ENCODE measurements around the gene CST2.
"Not testable (repeated sequence)": the region's sequence is repeated elsewhere in the genome, so short reads cannot be mapped to it uniquely, and the experiment has no call there.

CST2 gene, protein sequence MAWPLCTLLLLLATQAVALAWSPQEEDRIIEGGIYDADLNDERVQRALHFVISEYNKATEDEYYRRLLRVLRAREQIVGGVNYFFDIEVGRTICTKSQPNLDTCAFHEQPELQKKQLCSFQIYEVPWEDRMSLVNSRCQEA

DNA sequence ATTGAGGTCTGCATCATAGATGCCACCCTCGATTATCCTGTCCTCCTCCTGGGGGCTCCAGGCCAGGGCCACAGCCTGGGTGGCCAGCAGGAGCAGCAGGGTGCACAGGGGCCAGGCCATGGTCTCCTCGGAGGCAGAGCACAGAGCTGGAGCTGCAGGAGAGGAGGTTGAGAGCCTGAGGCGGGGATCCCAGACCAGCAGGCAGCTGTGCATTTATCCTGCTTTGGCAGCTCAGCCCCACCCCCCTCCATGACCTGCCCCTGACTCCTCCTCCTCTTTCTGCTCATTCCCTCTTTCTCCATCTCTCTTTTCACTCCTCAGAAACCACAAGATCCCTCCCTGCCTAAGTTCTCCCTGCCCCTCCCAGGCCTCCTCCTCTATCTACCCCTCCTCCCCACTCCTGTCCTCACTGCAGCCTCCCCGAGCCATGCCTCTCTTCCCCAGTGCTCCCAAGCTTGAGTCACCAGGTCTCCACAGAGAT, at the start of gene CST2:
Gene CST2 (minus strand): TSS at position 189 of the 481 bp plus-strand sequence. CDS start 69 bp downstream, at position 120.
- DNase-seq (ENCODE audit: low read depth), result peak; percentile 13

DNA sequence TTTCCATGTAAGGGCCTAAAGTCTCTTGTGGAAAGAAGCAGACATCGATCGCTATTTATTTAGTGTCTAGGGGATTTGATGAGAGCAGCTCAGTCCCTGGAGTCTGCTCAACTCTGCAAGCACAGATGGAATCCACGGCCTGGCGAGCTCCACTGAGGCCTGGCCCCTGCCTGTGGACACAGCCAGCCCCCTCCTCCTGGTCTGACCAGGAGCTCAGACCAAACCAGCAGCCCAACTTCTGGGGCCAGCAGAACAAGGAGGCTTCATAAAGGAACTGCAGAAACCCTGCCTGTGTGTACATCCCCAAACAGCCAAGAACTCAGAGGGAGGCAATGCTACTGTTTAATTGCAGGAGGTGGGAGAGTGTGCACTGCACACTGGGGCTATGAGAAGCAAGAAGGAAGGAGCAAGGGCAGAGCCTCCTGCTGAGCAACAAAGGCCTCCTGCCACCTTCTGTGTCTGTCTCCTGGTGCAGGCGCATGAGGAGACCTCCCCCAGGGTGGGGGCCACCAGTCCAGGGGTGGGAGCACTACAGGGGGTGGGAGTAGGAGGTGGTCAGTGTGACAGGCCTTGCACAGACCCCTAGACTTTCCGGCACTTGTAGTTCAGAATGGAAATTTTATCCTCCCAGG, 49.2 kb upstream of the CST2 start:
- no peak for DNase-seq (ENCODE audit: low read depth)

DNA sequence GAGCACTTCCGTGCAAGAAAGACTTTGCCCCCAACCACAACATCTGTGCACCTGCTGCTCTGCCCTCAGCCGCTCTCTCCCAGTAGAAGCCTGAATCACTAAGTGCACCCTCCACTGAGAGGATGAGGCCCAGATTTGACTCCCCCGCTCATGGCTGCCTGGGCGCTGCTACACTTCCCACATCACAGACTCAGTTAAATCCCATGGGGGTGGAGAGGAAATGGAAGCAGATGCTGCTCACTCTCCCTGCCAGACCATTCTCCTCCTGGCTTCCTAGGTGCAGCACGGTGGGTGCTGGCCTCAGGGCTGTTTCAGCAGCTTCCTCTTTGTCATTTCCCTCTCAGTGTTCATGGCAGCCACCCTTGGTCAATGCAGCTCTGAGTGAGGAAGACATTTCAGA, 48.2 kb upstream of the CST2 start:
- no peak for DNase-seq (ENCODE audit: low read depth)

DNA sequence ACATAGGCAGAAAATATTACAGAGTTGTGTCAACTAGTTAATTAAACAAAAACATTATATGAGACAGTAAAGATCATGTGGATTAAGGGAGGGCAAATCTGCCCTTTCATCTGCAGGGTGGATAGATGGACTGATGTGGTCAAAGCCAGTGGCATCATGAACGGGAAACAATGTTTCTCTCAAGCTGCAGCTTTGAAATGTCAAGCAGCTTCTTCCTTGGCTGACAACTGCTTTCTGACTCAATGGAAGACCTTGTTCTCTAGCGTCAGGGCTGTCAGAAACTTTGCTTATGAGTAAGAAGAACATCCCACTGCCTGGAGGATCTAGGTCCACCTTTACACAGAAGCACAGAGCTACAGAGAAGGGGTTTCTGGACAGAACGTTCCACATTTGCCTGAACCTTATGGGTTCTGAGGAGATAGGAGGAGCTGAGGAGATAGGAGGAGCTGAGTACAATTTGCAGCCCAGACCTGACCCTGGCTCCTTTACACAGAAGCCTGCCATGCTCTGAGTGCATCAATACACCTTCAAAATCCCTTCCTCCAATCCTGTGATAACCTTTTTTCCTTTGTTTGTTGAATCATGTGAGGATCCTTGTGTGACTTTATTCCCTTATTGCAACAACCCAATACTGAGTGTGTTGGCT, 47.0 kb upstream of the CST2 start:
- DNase-seq (ENCODE audit: low read depth), result no peak

DNA sequence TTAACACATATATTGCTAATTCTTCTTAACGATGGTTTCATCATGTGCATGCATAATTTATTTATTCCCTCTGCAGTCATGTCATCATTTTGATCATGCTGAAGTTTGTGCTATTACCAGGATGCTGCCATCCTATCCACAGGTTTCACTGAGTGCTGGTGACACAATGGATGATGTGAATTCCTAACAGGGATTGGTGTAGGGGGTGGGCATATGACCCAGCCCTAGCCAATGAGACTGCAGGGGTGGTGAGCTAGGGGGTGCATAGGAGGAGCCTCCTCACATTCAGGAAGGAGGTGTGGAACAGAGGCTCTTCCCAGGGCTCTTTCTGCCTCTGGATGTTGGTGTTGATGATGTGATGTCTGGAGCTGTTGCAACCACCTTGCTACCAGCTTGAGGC, 45.5 kb upstream of the CST2 start:
- no peak for DNase-seq (ENCODE audit: low read depth)

DNA sequence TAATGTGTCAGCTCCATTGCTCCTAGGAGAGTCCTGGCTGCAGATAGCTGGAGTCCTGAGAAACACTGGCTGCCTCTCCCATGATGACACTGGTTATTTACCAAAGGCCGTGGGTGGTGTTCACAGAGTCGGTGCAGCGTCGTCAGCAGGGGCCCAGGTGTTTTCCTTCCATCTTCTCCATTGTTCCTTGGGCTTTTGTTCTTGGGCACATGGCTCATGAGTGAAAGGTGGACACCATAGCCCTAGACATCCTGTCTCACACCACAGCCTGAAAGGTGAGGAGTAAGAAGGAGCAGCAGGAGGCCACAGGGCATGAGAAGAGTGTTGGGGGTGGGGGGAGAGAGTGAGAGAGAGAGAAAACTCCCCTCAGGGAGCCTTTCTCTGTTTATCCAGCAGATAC, 43.9 kb upstream of the CST2 start:
- no peak for DNase-seq (ENCODE audit: low read depth)

DNA sequence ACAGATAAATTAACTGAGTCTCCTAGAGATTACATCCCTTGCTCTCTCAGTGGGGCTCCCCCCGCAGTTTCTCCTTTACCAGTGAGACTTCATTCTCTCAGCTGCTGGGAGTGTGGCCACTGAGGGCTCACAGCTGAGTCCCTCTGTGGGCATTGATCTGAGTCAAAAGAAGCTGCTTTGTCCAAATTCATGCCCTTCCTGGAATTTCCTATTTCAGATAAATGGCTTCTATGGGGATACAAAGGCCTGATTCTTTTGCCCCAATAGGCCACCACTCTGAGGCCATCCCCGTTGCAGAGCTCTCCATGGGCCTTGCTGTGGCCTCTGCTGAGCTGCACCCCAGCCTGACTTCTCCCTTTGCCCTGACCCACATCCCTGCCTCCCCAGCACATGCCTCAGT, 43.0 kb upstream of the CST2 start:
- no peak for DNase-seq (ENCODE audit: low read depth)

DNA sequence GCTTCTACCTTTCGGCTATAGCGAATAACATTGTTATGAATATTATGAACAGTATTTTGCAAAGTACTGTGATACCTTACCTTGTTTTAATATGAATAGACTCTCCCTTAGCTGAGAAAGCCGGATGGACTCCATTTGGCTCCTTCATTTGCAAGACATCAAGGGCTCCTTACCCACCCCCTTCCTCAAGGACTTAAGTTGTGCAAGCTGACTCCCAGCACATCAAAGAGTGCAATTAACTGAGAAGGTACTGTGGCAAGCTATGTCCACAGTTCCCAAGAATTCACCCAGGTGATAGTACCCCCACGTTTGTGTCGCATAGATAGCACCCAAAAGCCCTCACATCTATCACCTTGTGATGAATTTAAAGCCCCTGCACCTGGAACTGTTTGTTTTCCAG, 41.8 kb upstream of the CST2 start:
- no peak for DNase-seq (ENCODE audit: low read depth)

DNA sequence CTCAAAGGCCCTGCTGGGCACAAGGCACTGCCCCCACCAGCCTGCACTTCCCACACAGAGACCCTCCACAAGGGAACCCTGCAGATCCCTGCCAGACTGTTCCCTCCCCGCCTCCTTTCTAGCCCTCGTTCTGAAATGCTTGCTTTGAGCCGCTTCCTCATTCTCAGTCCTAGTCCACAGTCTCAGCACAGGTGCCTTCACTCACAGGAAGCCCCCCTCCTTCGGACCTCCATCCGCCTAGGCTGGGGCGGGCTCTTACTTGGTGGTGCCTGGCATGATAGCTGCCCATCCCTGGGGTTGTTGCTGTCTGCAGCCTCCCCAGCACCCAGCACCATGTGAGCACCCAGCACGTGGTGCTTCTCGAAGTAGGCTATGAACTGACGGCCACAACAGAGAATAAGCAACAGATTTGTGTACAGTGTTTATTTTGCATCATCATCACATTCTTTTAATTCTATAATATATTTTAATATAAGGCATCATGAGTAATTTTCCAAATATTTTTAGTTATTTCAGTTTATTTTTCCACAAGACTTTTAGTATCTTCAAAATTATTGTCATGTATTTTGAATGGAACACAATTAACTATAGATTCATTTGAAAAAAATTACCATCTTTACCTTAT, 40.7 kb upstream of the CST2 start:
- no peak for DNase-seq (ENCODE audit: low read depth)

DNA sequence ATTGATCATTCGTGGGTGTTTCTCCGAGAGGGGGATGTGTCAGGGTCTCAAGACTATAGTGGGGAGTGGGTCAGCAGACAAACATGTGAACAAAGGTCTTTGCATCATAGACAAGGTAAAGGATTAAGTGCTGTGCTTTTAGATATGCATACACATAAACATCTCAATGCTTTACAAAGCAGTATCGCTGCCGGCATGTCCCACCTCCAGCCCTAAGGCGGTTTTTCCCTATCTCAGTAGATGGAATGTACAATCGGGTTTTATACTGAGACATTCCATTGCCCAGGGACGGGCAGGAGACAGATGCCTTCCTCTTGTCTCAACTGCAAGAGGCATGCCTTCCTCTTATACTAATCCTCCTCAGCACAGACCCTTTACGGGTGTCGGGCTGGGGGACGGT, 34.2 kb upstream of the CST2 start:
- DNase-seq (ENCODE audit: low read depth), result not testable (repeated sequence)

DNA sequence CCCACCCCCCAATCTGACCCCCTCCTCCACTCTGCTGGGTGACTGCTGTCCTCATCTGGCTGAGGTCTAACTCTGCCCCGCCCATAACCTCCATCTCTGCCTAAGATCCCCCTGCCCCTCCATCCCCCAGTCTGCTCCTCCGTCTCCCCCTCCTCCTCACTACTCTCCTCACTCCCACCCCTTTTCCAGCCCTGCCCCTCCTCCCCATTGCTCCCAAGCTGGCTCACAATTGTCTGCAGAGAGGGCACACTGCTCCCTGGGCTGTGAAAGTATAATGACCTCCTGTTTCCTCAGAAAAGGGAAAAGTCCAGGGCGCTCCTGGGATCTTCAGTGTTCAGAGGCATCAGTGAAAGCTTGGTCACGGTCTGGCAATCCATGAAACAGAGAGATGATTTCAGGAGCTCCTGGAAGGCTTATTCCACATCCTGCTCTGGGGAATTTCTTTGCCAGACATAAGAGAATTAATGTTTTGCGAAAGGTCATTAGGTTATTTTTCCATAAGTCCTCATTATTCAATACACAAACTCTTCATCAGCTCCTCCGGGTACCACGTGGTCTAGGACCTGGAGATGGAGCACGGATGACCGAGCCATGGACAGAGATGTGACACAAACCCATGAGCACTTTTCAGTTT, 31.6 kb upstream of the CST2 start:
- no peak for DNase-seq (ENCODE audit: low read depth)

DNA sequence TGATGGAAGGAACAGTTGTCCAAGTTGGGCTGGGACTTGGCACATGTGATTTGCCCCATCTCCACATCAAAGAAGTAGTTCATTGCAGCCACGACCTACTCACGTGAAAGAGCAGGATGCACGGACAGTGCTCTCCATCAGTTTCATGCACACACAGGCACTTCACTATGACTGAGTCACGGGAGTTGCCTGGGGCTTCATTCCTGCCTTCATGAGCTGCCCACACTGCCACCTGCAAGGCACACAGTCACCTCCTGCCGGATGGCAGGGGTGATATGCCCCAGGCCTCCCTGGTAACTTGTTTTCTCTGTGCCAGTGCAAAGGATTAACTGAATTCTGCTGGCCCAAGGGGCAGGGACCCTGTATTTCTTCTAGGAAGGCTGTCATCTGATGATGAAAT, 30.2 kb upstream of the CST2 start:
- DNase-seq (ENCODE audit: low read depth), result no peak

DNA sequence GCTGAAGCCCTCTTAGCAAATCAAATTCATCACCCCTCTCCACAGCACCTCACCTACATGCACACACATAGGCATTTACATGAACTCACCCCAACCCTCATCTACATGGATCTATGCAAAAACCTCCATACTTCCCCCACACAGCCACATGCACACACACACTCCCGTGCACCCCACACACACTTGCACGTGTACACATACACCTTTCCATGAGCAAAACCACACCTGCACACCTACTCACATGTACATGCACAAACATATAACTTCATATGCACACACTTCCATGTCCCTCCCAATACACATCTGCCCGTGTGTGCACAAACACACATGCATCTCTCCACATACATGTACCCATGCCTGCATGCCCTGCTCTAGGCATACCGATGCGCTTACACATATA, 29.7 kb upstream of the CST2 start:
- DNase-seq (ENCODE audit: low read depth), result no peak

DNA sequence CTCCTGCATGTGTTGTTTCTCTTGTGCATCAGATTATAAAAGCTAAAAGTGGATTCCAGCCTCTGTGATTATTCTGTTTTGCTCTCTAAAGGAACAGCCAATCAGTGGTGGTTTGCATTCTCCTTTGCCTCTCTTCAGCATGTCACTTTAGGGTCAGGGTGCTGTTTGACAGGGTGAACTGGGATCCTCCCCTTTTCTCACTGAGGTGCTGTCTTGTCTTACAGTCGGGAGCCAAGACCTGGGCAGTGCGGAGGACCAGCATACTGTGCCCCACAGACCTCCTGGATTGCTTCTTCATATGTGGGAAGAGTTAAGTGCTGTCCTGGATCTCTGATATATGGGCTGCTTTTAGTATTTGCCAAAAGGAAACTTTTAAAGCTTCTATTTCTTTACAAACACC, 15.2 kb upstream of the CST2 start:
- DNase-seq (ENCODE audit: low read depth), result no peak

DNA sequence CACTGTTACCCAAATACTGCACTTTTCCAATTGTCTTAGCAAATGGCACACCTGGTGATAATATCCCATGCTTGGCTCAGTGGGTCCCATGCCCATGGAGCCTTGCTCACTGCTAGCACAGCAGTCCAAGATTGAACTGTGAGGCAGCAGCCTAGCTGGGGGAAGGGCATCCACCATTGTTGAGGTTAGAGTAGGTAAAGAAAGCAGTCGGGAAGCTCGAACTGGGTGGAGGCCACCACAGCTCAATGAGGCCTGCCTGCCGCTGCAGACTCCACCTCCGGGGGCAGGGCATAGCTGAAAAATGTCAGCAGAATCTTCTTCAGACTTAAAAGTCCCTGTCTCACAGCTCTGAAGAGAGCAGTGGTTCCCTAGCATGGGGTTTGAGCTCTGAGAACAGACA, 9.2 kb upstream of the CST2 start:
- DNase-seq (ENCODE audit: low read depth), result no peak

DNA sequence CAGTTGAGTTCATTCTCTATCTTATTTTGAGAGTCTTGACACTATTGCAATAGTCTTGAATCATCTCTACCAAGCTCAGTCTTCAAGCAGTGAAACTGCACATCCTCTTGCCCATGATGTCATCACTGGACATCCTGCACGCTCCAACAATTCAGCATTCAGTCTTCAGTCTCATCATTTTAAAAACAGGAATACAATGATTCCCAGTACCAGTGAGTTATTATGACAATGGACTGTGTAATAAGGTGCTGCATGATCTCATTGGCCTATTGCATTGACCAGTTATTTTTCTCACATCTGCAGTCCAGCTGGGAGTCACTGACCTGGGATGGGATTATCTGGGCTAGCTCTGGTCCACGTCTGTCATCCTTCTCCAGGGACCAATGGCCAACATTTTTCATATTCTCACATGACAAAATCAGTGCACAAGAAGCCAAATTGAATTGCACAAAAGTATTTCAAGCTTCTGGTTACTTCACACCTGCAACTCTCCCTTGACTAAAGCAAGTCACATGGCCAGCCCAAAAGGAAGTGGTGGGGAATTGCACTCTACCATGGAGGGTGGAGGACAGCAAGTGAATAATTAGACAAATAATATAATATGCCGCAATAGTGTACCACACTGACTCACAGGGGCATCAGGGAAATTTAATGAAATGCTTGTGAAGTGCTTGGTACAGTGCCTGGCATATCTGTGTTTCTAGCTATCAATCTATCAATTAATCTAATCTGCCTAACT, 6.4 kb upstream of the CST2 start:
- no peak for DNase-seq (ENCODE audit: low read depth)

DNA sequence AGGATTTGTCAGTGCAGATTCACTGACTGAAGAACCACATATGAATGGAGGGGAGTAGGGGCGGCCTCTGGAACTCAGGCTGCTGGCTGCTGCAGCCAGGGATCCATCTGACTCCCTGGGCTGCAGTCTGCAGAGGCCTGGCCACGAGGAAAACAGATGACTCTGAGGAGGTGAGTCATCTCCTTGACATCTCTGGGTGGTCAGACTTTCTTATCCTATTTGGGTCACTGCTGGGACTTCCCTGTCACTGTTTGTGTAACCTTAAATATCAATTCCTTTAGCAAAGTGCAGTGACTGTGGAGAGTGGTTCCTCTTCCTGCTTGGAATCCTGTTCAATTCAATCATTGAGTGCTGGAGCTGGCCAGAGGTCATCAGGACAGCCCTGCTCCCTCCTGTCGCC, 5.4 kb upstream of the CST2 start:
- peak; percentile 19 for DNase-seq (ENCODE audit: low read depth)

DNA sequence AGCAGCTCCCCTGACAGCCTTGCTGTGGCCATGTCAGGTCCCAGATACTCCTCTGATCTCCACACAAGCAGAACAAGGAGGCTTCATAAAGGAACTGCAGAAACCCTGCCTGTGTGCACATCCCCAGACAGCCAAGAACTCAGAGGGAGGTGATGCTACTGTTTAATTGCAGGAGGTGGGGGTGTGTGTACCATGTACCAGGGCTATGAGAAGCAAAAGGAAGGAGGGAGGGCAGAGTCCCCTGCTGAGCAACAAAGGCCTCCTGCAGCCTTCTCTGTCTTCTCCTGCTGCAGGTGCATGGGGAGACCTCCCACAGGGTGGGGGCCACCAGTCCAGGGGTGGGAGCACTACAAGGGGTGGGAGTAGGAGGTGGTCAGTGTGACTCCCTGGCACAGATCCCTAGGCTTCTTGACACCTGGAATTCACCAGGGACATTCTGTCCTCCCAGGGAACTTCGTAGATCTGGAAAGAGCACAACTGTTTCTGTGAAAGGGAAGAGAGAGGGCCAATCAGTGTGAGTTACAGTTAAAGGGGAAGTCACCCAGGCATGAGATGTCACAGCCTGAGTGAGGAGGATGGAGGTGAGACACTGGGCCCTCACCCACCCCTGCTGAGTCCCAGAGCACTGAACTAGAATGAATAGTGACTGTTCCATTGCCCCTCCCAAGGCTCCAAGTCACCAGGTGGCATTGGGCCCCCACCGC, 2.8 kb downstream of the CST2 start:
- no peak for DNase-seq (ENCODE audit: low read depth)

DNA sequence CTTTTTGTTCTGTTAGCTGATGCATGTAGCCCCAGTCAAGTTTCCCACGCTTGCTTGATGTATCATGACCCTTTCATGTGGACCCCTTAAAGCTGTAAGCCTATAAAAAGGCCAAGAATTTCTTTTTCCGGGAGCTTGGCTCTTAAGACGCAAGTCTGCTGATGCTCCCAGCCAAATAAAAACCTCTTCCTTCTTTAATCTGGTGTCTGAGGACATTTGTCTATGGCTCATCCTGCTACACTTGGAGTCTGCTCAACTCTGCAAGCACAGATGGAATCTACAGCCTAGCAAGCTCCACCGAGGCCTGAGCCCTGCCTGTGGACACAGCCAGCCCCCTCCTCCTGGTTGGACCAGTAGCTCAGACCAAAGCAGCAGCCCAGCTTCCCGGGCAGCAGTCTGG, 3.4 kb downstream of the CST2 start:
- DNase-seq (ENCODE audit: low read depth), result no peak

DNA sequence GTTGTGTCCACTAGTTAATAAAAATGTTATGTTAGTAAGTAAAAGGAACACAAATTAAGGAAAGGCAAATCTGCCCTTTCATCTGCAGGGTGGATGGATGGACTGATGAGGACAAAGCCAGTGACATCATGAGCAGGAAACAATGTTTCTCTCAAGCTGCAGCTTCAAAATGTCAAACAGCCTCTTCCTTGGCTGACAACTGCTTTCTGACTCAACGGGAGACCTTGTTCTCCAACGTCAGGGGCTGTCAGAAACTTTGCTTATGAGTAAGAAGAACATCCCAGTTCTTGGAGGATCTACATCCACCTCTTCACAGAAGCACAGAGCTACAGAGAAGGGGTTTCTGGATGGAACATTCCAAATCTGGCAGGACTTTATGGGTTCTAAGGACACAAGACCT, 6.0 kb downstream of the CST2 start:
- no peak for DNase-seq (ENCODE audit: low read depth)

DNA sequence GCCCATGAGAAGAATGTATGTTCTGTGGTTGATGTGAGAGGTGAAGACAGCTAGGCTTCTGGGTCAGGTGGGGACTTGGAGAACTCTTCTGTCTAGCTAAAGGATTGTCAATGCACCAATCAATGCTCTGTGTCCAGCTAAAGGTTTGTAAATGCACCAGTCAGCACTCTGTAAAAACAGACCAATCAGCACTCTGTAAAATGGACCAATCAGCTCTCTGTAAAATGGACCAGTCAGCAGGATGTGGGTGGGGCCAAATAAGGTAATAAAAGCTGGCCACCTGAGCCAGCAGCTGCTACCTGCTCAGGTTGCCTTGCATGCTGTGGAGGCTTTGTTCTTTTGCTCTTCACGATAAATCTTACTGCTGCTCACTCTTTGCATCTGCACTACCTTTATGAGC, 15.0 kb downstream of the CST2 start:
- DNase-seq (ENCODE audit: low read depth), result not testable (repeated sequence)

Data from stromal cell of bone marrow (primary cell).